ENCODE data around the gene OSMR. TPM values are rescaled to one million over a fixed set of nuclear protein-coding genes. Genes with fewer than 3 reads are reported as not detected.

OSMR gene
- total RNA-seq, 3 donors from 2014 or later (not counting 1 experiment from before 2014, with no cell fraction given), result not detected

DNA sequence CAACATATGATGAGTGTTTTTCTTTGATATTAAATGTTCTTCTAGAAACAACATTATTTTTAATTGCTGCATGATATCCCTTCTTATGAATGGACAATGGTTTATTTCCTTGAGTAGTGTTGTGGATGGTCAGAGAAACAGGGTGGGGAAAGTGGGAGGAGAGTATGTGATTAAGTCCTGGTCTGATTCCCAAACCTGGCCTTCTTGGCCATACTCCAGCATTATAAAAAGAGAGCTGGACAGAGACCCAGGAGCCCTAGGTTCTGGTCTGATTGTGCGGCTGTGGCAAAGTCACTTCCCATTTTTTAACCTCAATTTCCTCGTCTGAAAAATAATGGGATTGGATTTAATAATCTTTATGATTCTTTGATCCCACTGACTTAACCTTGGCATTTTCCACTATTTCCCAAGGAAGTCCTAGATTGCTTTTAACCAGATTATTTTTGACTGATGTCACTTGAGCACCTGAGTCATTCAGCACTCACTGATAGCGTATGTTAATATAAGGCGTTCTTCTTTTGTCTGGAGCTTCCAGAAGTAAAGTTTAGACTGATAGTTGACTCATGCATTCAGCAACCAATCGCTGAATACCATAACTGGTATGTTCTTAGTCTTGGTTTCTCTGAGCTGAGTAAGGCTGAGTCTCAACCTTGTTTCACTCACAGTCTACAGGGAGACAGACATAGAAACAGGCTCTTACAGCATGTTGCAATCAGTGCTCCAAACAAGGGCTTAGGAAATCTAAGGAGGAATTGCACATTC is 26.2 kb downstream of the OSMR start:
- Histone ChIP-seq H3K27ac (ENCODE audit: low read length) (no peak overlapping the region), H3K4me1 (ENCODE audit: control insufficient read depth, insufficient read depth, low read length) (no peaks in the 10 kb centered on the region), H3K27me3 (ENCODE audit: control insufficient read depth, insufficient read depth, low read length) (peaks cover 3% of the 10 kb centered on the region), H3K36me3 (ENCODE audit: control insufficient read depth, insufficient read depth, low read length) (no peaks in the 10 kb centered on the region), H3K4me3 (ENCODE audit: low read length) (no peak overlapping the region), H3K9me3 (ENCODE audit: control insufficient read depth, insufficient read depth, low read length) (no peaks in the 10 kb centered on the region)
- H3K4me1 Mint-ChIP-seq, result no peaks in the 10 kb centered on the region
- H3K4me3 Mint-ChIP-seq, result no peak overlapping the region
- H3K9me3 Mint-ChIP-seq, result no peaks in the 10 kb centered on the region
- no peak overlapping the region for H3K27ac Mint-ChIP-seq
- TF ChIP-seq, protein P1, sequence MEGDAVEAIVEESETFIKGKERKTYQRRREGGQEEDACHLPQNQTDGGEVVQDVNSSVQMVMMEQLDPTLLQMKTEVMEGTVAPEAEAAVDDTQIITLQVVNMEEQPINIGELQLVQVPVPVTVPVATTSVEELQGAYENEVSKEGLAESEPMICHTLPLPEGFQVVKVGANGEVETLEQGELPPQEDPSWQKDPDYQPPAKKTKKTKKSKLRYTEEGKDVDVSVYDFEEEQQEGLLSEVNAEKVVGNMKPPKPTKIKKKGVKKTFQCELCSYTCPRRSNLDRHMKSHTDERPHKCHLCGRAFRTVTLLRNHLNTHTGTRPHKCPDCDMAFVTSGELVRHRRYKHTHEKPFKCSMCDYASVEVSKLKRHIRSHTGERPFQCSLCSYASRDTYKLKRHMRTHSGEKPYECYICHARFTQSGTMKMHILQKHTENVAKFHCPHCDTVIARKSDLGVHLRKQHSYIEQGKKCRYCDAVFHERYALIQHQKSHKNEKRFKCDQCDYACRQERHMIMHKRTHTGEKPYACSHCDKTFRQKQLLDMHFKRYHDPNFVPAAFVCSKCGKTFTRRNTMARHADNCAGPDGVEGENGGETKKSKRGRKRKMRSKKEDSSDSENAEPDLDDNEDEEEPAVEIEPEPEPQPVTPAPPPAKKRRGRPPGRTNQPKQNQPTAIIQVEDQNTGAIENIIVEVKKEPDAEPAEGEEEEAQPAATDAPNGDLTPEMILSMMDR (IDR thresholded peaks at IDR 0.05), result no peak
- no peak for ATAC-seq
- no peaks in the 10 kb centered on the region for H3K36me3 Mint-ChIP-seq
- 77% methylated on average over 3 of the region's 5 CpGs for WGBS (ENCODE audit: insufficient coverage)
- no peak for DNase-seq
- intact Hi-C loops (cut with micrococcal nuclease), result no loop called here
- peaks cover 27 to 53% of the 10 kb centered on the region in 2 donors for H3K27me3 Mint-ChIP-seq (ENCODE audit: low read depth in 2 of 2)

GRCh38 chr5:38872826-38873225 is 27.0 kb downstream of the OSMR start:
- ATAC-seq (no peak), DNase-seq (no peak)
- H3K27me3 ChIP-seq (ENCODE audit: control insufficient read depth, insufficient read depth, low read length), result peaks cover 3% of the 10 kb centered on the region
- intact Hi-C loops (cut with micrococcal nuclease), result no loop called here
- no peaks in the 10 kb centered on the region for H3K9me3 Mint-ChIP-seq
- no peaks in the 10 kb centered on the region for H3K4me1 Mint-ChIP-seq
- no peaks in the 10 kb centered on the region for H3K9me3 ChIP-seq (ENCODE audit: control insufficient read depth, insufficient read depth, low read length)
- no CpG with 5 or more reads among the region's 1 CpG for WGBS (ENCODE audit: insufficient coverage)
- H3K4me1 ChIP-seq (ENCODE audit: control insufficient read depth, insufficient read depth, low read length), result no peaks in the 10 kb centered on the region
- no peaks in the 10 kb centered on the region for H3K36me3 ChIP-seq (ENCODE audit: control insufficient read depth, insufficient read depth, low read length)
- H3K27me3 Mint-ChIP-seq (ENCODE audit: low read depth in 2 of 2), result peaks cover 33 to 58% of the 10 kb centered on the region in 2 donors
- H3K4me3 Mint-ChIP-seq, result no peak overlapping the region
- no peak overlapping the region for H3K27ac ChIP-seq (ENCODE audit: low read length)
- TF ChIP-seq, protein P1 (IDR thresholded peaks at IDR 0.05), result no peak
- H3K27ac Mint-ChIP-seq, result no peak overlapping the region
- no peak overlapping the region for H3K4me3 ChIP-seq (ENCODE audit: low read length)
- H3K36me3 Mint-ChIP-seq, result no peaks in the 10 kb centered on the region

GRCh38 chr5:38874948-38875456 is 29.2 kb downstream of the OSMR start:
- no peaks in the 10 kb centered on the region for H3K4me1 Mint-ChIP-seq
- WGBS (ENCODE audit: insufficient coverage), result 92% methylated on average over 5 of the region's 5 CpGs
- H3K27me3 ChIP-seq (ENCODE audit: control insufficient read depth, insufficient read depth, low read length), result peaks cover 3% of the 10 kb centered on the region
- H3K36me3 Mint-ChIP-seq, result no peaks in the 10 kb centered on the region
- H3K27ac ChIP-seq (ENCODE audit: low read length), result no peak overlapping the region
- no peaks in the 10 kb centered on the region for H3K9me3 Mint-ChIP-seq
- no peaks in the 10 kb centered on the region for H3K36me3 ChIP-seq (ENCODE audit: control insufficient read depth, insufficient read depth, low read length)
- DNase-seq (no peak), ATAC-seq (no peak)
- H3K9me3 ChIP-seq (ENCODE audit: control insufficient read depth, insufficient read depth, low read length), result no peaks in the 10 kb centered on the region
- intact Hi-C loops (cut with micrococcal nuclease), result no loop called here
- H3K4me1 ChIP-seq (ENCODE audit: control insufficient read depth, insufficient read depth, low read length), result no peaks in the 10 kb centered on the region
- H3K4me3 Mint-ChIP-seq, result no peak overlapping the region
- H3K27me3 Mint-ChIP-seq (ENCODE audit: low read depth in 2 of 2), result peaks cover 36 to 57% of the 10 kb centered on the region in 2 donors
- no peak overlapping the region for H3K27ac Mint-ChIP-seq
- TF ChIP-seq, protein P1 (IDR thresholded peaks at IDR 0.05), result no peak
- H3K4me3 ChIP-seq (ENCODE audit: low read length), result no peak overlapping the region

Data from natural killer cell (primary cell).